ENCODE measurements around the gene SEPHS1. TPM values are rescaled to one million over a fixed set of nuclear protein-coding genes. Genes with fewer than 3 reads are reported as not detected.
"Not testable (repeated sequence)": the region's sequence is repeated elsewhere in the genome, so short reads cannot be mapped to it uniquely, and the experiment has no call there.

Gene SEPHS1
- total RNA-seq, 1 experiment from 2014 or later = 509 TPM

DNA sequence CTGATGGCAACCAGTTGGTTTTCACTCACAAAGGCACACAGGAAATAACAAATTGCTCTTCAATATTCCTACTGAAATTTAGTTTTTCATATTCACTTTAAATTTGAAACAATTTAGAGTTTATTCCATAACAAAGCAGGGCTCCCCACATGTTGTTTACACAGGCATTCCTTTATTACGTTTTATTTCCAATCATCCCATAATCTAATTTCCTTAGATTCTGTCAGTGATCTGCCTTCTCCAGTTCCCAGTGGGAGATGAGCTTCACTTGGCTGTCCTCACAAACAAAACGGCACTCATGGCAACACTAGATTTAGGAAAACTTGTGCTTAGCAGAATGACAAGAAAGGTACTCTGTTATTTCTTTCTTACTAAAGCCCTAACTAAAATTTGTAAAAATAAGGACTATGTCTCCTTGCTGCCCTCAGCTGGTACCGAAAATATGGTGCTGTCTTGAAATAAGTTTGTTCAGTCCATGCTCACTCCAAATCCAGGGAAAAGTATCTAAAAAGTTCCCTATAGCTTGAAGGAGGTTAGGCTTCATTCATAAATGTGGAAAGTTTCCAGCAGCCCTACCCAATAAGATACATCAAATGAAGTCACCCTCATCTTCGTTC is 71.2 kb downstream of the SEPHS1 start:
- H3K27ac Mint-ChIP-seq = peak overlapping the region; percentile 23; the same call in 1 of the 2 replicates

DNA sequence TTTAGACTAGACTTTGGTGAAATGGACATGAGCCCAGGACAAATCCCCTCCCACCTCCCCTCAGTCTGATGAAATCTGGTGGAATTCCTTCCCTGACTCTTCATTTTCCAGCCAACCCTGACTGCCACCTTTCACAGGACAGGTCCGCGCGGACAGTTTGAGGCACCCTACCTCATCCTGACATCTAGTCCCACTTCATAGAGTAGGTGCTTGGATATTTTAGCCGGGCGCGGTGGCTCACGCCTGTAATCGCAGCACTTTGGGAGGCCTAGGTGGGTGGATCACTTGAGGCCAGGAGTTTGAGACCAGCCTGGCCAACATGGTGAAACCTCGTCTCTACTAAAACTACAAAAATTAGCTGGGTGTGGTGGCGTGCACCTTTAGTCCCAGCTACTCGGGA is 71.9 kb downstream of the SEPHS1 start:
- Mint-ChIP-seq H3K36me3 (peaks cover 15% of the 10 kb centered on the region), H3K4me1 (peaks cover 21% of the 10 kb centered on the region)
- H3K27me3 Mint-ChIP-seq (ENCODE audit: low read depth); H3K4me3 Mint-ChIP-seq; DNase-seq (ENCODE audit: low spot score); H3K9me3 Mint-ChIP-seq; H3K27ac Mint-ChIP-seq; POLR2A ChIA-PET; ATAC-seq: not testable (repeated sequence)
- CTCF ChIA-PET = interaction anchor here (1.3 to 1.8 kb wide), 3 partner anchors 26 to 77 kb away, joined by 3 to 9 read pairs (median 5); no protein-coding TSS in a partner anchor

More for the DNA sequence above, 71.2 kb downstream of the SEPHS1 start:
- ATAC-seq = no peak
- Mint-ChIP-seq H3K4me3 (no peak overlapping the region), H3K4me1 (peaks cover 14% of the 10 kb centered on the region), H3K27me3 (ENCODE audit: low read depth) (no peaks in the 10 kb centered on the region), H3K36me3 (peaks cover 15% of the 10 kb centered on the region), H3K9me3 (peaks cover 4% of the 10 kb centered on the region)
- TF ChIP-seq ELF4 (CRISPR knock-in tag; IDR thresholded peaks at IDR 0.05; ENCODE audit: low read depth) (no peak), RORB (CRISPR knock-in tag; IDR thresholded peaks at IDR 0.05) (no peak), OVOL2 (CRISPR knock-in tag; IDR thresholded peaks at IDR 0.05; ENCODE audit: borderline replicate concordance) (no peak), TEAD4 (CRISPR knock-in tag; IDR thresholded peaks at IDR 0.05) (no peak), IRF2 (CRISPR knock-in tag; IDR thresholded peaks at IDR 0.05; ENCODE audit: borderline replicate concordance, low read depth) (no peak)
- ChIA-PET CTCF (interaction anchor here (0.8 to 1.4 kb wide), 3 partner anchors 57 to 76 kb away, joined by 3 to 5 read pairs (median 3); no protein-coding TSS in a partner anchor), POLR2A (interaction anchor here (0.6 to 0.7 kb wide), 2 partner anchors 100 to 125 kb away, joined by 5 to 6 read pairs; no protein-coding TSS in a partner anchor)
- DNase-seq (ENCODE audit: low spot score) = no peak

DNA sequence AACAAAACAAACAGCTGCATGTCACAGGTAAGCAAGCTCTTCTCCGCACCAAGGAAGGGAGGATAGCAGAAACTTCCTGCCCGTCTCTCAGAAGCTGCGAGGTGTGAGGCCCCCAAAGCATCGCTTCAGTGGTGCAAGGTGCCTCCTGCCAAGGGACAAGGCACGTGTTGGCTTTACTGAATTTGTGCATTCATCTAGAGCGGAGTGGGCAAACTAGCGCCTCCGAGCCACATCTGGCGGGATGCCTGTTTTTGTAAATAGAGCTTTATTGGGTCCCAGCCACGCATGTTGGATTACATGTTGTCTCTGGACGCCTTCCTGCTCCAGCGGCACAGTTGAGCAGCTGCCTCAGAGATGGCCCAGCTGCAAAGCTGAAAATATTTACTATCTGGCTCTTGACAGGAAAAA is 75.9 kb downstream of the SEPHS1 start:
- CTCF ChIA-PET = interaction anchor here (0.6 to 2.9 kb wide), 16 partner anchors 15 to 264 kb away, joined by 3 to 35 read pairs (median 4); partner anchors contain the start of gene PHYH

DNA sequence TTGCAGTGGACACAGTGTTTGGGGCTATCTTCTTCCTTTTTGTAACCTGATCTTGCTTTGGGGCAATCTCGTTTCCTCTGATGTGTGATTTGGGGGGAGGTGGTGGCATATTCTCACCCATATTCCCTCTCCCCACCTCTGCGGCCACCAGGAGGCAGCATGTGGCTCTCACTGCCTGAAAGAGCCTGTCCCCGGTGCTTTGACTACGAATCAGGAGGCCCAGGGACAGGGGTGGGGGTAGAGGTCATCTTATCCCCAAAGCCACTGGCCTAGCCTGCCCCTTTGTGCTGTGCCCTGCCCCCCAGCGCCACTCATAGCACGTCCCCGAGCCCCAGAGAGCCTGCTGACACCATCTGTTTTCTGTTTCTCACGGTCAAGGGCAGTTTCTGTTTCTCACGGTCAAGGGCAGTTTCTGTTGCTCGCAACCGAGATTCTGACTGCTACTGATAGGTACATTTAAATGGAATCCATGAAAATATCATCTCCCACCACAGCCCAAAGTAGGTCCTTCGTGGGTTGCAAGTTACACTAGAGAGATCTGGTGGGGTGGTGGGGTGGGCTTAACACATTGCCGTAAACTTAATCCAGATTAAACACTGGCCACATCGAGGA is 76.4 kb downstream of the SEPHS1 start:
- DNase-seq (ENCODE audit: low spot score) (peak; percentile 86), ATAC-seq (peak; percentile 96)
- Mint-ChIP-seq H3K27me3 (ENCODE audit: low read depth) (no peaks in the 10 kb centered on the region), H3K27ac (peak overlapping the region; percentile 96), H3K36me3 (peaks cover under 1% of the 10 kb centered on the region; the same call in 1 of the 2 replicates), H3K9me3 (peaks cover under 1% of the 10 kb centered on the region), H3K4me1 (peaks cover 38% of the 10 kb centered on the region), H3K4me3 (no peak overlapping the region)
- TF ChIP-seq NR2C2 (CRISPR knock-in tag; IDR thresholded peaks at IDR 0.05) = no peak
- TF ChIP-seq, protein P1, sequence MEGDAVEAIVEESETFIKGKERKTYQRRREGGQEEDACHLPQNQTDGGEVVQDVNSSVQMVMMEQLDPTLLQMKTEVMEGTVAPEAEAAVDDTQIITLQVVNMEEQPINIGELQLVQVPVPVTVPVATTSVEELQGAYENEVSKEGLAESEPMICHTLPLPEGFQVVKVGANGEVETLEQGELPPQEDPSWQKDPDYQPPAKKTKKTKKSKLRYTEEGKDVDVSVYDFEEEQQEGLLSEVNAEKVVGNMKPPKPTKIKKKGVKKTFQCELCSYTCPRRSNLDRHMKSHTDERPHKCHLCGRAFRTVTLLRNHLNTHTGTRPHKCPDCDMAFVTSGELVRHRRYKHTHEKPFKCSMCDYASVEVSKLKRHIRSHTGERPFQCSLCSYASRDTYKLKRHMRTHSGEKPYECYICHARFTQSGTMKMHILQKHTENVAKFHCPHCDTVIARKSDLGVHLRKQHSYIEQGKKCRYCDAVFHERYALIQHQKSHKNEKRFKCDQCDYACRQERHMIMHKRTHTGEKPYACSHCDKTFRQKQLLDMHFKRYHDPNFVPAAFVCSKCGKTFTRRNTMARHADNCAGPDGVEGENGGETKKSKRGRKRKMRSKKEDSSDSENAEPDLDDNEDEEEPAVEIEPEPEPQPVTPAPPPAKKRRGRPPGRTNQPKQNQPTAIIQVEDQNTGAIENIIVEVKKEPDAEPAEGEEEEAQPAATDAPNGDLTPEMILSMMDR (IDR thresholded peaks at IDR 0.05) = peak; percentile 41; the same call in 1 of the 2 replicates
- peak; percentile 40; the same call in 1 of the 2 replicates for TF ChIP-seq SP1 (CRISPR knock-in tag; conservative IDR thresholded peaks at IDR 0.05)
- no peak for TF ChIP-seq IRF2 (CRISPR knock-in tag; IDR thresholded peaks at IDR 0.05; ENCODE audit: borderline replicate concordance, low read depth)
- TF ChIP-seq ZNF416 (CRISPR knock-in tag; IDR thresholded peaks at IDR 0.05) = peak; percentile 94
- ChIA-PET POLR2A (interaction anchor here (1.0 kb wide), 1 partner anchor 78 kb away, joined by 3 read pairs; no protein-coding TSS in a partner anchor), CTCF (interaction anchor here (0.6 to 2.9 kb wide), 15 partner anchors 16 to 265 kb away, joined by 3 to 35 read pairs (median 4); partner anchors contain the start of gene PHYH)

More for the DNA sequence above, 75.9 kb downstream of the SEPHS1 start:
- peaks cover 4% of the 10 kb centered on the region; the same call in 1 of the 2 replicates for H3K36me3 Mint-ChIP-seq
- H3K4me3 Mint-ChIP-seq = no peak overlapping the region
- peaks cover 42% of the 10 kb centered on the region for H3K4me1 Mint-ChIP-seq
- TF ChIP-seq ZNF232 (CRISPR knock-in tag; IDR thresholded peaks at IDR 0.05) (no peak), ZNF219 (CRISPR knock-in tag; IDR thresholded peaks at IDR 0.05; ENCODE audit: borderline replicate concordance) (no peak)
- ATAC-seq (peak; percentile 37), DNase-seq (ENCODE audit: low spot score) (peak; percentile 14)
- H3K9me3 Mint-ChIP-seq = peaks cover 4% of the 10 kb centered on the region
- POLR2A ChIA-PET = interaction anchor here (1.0 kb wide), 1 partner anchor 78 kb away, joined by 3 read pairs; no protein-coding TSS in a partner anchor
- H3K27me3 Mint-ChIP-seq (ENCODE audit: low read depth) = no peaks in the 10 kb centered on the region
- peak overlapping the region; percentile 96 for H3K27ac Mint-ChIP-seq

DNA sequence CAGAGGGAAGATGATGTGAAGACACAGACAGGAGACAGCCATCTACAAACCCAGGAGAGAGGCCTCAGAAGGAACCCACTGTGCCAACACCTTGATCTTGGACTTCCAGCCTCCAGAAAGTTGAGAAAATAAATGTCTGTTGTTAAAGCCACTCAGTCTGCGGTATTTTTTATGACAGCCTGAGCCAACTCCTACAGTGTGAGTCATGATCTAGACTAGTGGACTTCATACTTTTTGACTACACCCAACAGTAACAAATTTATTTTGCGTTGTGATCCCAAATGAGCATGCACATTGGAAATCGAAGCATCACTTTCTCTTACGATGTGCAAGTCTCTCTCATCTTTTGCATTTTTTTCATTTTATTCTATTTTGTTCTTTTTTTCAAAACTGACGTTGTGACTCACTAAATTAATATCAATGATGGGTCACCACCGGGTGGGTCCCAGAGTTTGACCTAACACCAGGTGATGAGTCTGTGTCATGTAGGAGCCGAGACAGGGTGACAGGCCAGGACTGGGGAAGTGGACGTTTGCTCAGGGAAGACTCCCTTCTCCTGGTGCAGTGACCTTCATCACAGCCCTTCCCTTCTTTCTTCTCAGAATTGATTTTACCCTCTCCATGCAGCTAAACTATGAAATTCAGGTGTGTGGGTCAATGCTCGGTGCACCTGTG is 77.1 kb downstream of the SEPHS1 start:
- DNase-seq (ENCODE audit: low spot score) = no peak
- peaks cover 39% of the 10 kb centered on the region for H3K4me1 Mint-ChIP-seq
- TF ChIP-seq, protein P2, sequence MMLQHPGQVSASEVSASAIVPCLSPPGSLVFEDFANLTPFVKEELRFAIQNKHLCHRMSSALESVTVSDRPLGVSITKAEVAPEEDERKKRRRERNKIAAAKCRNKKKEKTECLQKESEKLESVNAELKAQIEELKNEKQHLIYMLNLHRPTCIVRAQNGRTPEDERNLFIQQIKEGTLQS (CRISPR knock-in tag; conservative IDR thresholded peaks at IDR 0.05) = no peak
- H3K27ac Mint-ChIP-seq = peak overlapping the region; percentile 96
- POLR2A ChIA-PET = no interaction called here
- no peak overlapping the region for H3K4me3 Mint-ChIP-seq
- CTCF ChIA-PET = interaction anchor here (1.3 to 2.7 kb wide), 2 partner anchors 28 to 265 kb away, joined by 3 to 24 read pairs; partner anchors contain the start of gene PHYH
- no peaks in the 10 kb centered on the region for H3K9me3 Mint-ChIP-seq
- no peaks in the 10 kb centered on the region for H3K27me3 Mint-ChIP-seq (ENCODE audit: low read depth)
- no peak for ATAC-seq
- H3K36me3 Mint-ChIP-seq = no peaks in the 10 kb centered on the region
